Measurements from ENCODE around the gene LAMA3.

The LAMA3 gene

GRCh38 chr18:23798249-23798648, 109.0 kb downstream of the LAMA3 start:
- no peak for TF ChIP-seq CTCF (IDR thresholded peaks at IDR 0.05; ENCODE audit: borderline replicate concordance, control extremely low read depth, extremely low read depth, insufficient read depth, missing control alignments)
- in situ Hi-C loops (cut with MboI; ENCODE audit: low sequenced_read_pairs, unreplicated experiment) = no loop called here
- DNase-seq (ENCODE audit: low spot score) = no peak

- no peak for TF ChIP-seq CTCF (IDR thresholded peaks at IDR 0.05; ENCODE audit: borderline replicate concordance, control extremely low read depth, extremely low read depth, insufficient read depth, missing control alignments)
- DNase-seq (ENCODE audit: low spot score) = no peak
- in situ Hi-C loops (cut with MboI; ENCODE audit: low sequenced_read_pairs, unreplicated experiment) = no loop called here
Measured at GRCh38 chr18:23798824-23799223, 109.6 kb downstream of the LAMA3 start.

GRCh38 chr18:23799540-23799939, 110.3 kb downstream of the LAMA3 start:
- in situ Hi-C loops (cut with MboI; ENCODE audit: low sequenced_read_pairs, unreplicated experiment) = no loop called here
- no peak for TF ChIP-seq CTCF (IDR thresholded peaks at IDR 0.05; ENCODE audit: borderline replicate concordance, control extremely low read depth, extremely low read depth, insufficient read depth, missing control alignments)
- no peak for DNase-seq (ENCODE audit: low spot score)

- in situ Hi-C loops (cut with MboI; ENCODE audit: low sequenced_read_pairs, unreplicated experiment) = no loop called here
- TF ChIP-seq CTCF (IDR thresholded peaks at IDR 0.05; ENCODE audit: borderline replicate concordance, control extremely low read depth, extremely low read depth, insufficient read depth, missing control alignments) = no peak
- DNase-seq (ENCODE audit: low spot score) = no peak
Measured at GRCh38 chr18:23800902-23801301, 111.6 kb downstream of the LAMA3 start.

- DNase-seq (ENCODE audit: low spot score) = no peak
- in situ Hi-C loops (cut with MboI; ENCODE audit: low sequenced_read_pairs, unreplicated experiment) = no loop called here
- no peak for TF ChIP-seq CTCF (IDR thresholded peaks at IDR 0.05; ENCODE audit: borderline replicate concordance, control extremely low read depth, extremely low read depth, insufficient read depth, missing control alignments)
Measured at GRCh38 chr18:23802817-23803216, 113.6 kb downstream of the LAMA3 start.

GRCh38 chr18:23803755-23804154, 114.5 kb downstream of the LAMA3 start:
- no peak for DNase-seq (ENCODE audit: low spot score)
- in situ Hi-C loops (cut with MboI; ENCODE audit: low sequenced_read_pairs, unreplicated experiment) = no loop called here
- no peak for TF ChIP-seq CTCF (IDR thresholded peaks at IDR 0.05; ENCODE audit: borderline replicate concordance, control extremely low read depth, extremely low read depth, insufficient read depth, missing control alignments)

- no peak for DNase-seq (ENCODE audit: low spot score)
- in situ Hi-C loops (cut with MboI; ENCODE audit: low sequenced_read_pairs, unreplicated experiment) = no loop called here
- TF ChIP-seq CTCF (IDR thresholded peaks at IDR 0.05; ENCODE audit: borderline replicate concordance, control extremely low read depth, extremely low read depth, insufficient read depth, missing control alignments) = no peak
Measured at GRCh38 chr18:23805898-23806297, 116.6 kb downstream of the LAMA3 start.
